ENCODE measurements around the gene GINS3.

GRCh38 chr16:58433569-58433951, 41.3 kb downstream of the GINS3 start:
- TF ChIP-seq CTCF (IDR thresholded peaks at IDR 0.05; ENCODE audit: low read depth, low read length), result no peak
- no peak for TF ChIP-seq POLR2A (IDR thresholded peaks at IDR 0.05; ENCODE audit: extremely low read depth, insufficient read length)
